Neural progenitor cell (in vitro differentiated cells): ENCODE data around the gene ADAD1.

Source experiments
- CTCF ChIP-seq: fragments of 200-600 bp; sonication (generic); IDR thresholded peaks from 2 replicates; pipeline ENCODE4 v1.5.1; 2017; ENCODE audit warnings: antibody characterized with exemption, mild to moderate bottlenecking
- EZH2phosphoT487 ChIP-seq: fragments of 200-600 bp; sonication (generic); IDR thresholded peaks from 2 replicates; pipeline ENCODE4 v1.6.1; 2017; ENCODE audit warnings: antibody characterized with exemption

GRCh38 chr4:122346036-122346435 is 32.8 kb upstream of the ADAD1 start:
- no peak for TF ChIP-seq EZH2phosphoT487
- TF ChIP-seq CTCF = no peak
